RCC 7860 (cell line): ENCODE data around the gene UROC1.

Experiments used
- DNase-seq: peaks from one replicate; pipeline ENCODE4 v3.0.0-alpha.2; 2015; ENCODE audit warnings: low spot score
- FAIRE-seq: peaks from 2 replicates; lab custom pipeline; 2012; peaks lifted over from hg19 to GRCh38; lab: Jason Lieb, UNC

The UROC1 gene

GRCh38 chr3:126517291-126517951 lies at the start of gene UROC1:
UROC1 (minus strand) TSS chr3:126517773; CDS start chr3:126517719, 54 bp downstream.
- no peak for DNase-seq
- FAIRE-seq, result no peak

GRCh38 chr3:126562737-126563276 lies 45.2 kb upstream of the UROC1 start:
- FAIRE-seq (no peak), DNase-seq (no peak)

GRCh38 chr3:126558336-126559071 lies 40.9 kb upstream of the UROC1 start, which contains the start of gene C3orf22:
C3orf22 (minus strand) TSS chr3:126558932; CDS start chr3:126553390, 5,542 bp downstream.
- no peak for FAIRE-seq

GRCh38 chr3:126557761-126558160 lies 40.2 kb upstream of the UROC1 start:
- DNase-seq, result no peak
- no peak for FAIRE-seq

More at GRCh38 chr3:126558336-126559071, 40.9 kb upstream of the UROC1 start, which contains the start of gene C3orf22:
- DNase-seq, result no peak

GRCh38 chr3:126557415-126557745 lies 39.8 kb upstream of the UROC1 start:
- FAIRE-seq (no peak), DNase-seq (no peak)

DNA sequence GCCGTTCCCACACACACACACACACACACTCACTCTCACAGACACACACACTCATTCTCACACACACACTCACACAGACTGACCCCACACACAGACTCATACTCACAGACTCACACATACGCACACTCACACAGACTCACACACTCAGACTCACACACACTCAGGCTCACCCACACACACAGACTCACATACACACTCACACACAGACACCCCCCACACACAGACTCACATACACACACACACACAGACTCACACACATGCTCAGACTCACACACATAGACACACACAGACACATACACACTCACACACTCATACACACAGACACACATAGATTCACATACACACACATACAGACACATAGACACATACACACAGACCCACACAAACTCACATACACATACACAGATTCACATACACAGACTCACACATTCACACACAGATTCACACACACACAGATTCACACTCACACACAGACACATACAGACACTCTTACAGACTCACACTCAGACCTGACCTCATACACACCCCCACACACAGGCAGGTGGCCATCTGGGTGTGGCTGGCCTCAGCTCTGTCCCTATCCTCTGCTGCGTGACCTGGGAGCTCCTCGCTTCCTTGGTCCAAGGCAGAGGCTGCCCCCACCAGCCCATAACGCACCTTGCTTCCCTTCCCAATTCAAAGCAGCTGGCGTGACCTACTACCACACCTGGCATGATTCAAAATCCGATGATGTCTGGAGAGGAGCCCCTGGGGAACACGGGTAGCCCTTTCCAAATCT lies 39.3 kb upstream of the UROC1 start:
- no peak for FAIRE-seq

DNA sequence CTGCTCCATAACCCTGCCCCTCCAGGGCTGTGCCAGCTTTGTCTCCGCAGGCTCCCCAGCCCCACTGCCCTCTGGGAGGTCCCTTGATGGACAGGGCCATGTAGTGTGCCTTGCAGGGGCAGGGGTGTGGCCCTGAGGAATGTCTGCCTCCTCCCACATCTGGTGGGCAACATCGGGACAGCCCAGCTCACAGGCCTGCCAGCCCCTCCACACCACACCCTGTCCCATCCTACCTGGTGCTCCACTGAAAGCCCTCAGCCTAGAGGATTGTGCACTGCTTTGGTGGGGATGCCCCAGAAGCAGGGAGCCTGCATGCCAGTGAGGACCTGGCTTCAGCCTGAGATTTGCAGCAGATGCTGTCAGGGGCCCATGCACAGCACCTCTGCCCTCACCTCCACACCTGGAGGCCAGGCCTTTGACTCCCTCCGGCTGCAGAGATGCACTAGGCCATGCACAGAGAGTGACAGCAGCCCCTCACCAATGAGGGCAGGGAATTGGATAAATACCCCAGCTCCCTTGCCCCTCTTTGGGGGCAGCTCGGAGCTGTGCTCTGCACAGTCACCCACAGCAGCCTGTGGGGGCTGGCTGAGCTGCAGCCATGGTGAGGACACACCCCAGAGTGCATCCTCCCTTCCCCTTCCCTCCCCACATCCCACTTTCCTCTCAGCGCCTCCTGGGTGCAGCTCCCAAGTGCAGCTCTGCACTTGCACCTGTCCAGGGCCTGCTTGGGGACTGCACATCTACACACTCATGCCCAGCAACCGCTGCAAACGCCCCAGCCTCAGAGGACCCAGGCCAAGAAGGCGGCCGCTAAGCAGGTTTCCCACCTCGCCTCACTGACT lies 38.4 kb upstream of the UROC1 start:
- no peak for DNase-seq
- no peak for FAIRE-seq

More for the DNA sequence above, 39.3 kb upstream of the UROC1 start:
- no peak for DNase-seq

DNA sequence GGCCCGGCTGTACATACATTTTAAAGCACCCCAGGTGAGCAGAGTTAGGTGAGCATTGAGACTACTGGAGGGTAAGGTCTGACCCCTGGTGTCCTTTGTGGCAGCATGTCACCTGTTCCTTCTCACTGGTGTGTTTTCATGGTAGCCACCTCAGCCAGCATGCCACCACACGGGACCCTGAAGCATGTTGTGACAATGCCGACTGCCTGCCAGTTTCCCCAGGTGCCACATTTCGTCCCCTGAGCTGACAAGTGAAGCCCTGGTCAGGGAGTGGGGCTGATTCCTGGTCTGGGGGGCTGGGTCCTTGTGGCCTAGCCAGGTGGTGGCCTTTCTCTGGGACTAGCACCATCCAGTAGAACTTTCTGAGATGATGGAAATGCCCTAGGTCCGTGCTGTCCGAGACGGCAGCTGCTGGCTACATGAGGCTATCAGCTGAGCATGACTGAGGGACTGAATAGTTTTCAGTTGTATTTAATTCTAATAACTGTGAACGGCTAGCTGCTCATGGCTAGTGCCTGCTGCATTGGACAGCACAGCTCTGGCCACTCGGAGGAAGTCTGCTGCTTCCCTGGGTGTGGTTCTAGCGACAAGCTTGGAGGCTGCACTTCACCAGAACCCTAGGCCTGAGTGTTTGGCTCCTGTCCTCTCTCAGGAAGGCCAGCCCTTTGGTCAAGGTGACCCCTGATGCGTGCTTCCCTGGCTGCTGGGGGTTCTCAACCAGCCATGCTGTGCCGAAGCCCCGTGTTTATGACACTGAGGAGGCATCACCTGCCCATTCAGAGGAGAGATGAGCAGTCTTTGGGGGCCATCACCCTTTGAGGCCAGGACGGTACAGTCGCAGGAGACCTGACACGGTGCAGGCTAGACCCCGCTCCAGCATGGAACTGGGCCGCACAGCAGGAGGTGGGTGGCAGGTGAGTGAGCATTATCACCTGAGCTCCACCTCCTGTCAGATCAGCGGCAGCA lies 37.3 kb upstream of the UROC1 start:
- no peak for FAIRE-seq
- DNase-seq, result no peak

DNA sequence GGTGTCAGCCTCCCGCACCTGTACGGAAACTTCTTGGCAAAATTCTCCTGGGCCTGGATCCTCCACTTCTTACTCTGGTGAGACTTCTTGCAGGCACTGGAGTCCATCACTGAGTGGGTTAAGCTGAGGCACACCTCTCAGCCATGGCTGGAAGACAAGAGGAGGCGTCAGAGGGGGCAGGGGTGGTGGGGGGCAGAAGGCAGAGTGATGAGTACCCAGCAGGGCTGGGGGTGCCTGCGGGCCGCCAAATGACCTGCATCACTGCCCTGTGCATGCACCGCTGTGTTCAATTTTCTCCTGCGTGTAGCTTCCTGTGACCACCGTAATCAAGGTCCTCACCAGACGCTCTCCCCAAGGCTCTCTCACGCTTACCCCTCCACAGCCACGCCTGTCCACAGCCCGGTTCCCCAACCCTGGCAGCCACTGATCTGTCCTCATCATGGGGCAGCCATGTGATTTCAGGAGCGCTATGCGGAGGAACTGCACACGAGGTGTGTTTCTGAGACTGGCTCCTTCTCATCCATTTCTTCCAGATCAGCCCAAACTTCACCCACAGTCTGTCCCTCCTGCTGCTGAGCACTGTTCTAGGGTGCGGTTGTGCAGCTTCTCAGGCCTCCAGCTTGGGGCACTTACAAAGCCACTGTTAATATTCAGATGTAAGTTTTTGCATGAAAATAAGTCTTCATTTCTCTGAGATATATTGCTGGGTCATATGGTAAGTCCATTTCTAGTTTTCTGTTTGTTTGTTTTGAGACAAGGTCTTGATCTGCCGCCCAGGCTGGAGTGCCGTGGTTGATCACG lies 35.9 kb upstream of the UROC1 start:
- FAIRE-seq, result no peak
- no peak for DNase-seq

- no peak for FAIRE-seq
Observed at GRCh38 chr3:126552688-126553283, 35.2 kb upstream of the UROC1 start.

GRCh38 chr3:126551839-126552687 lies 34.5 kb upstream of the UROC1 start:
- FAIRE-seq (no peak), DNase-seq (no peak)

More at GRCh38 chr3:126552688-126553283, 35.2 kb upstream of the UROC1 start:
- DNase-seq, result no peak

DNA sequence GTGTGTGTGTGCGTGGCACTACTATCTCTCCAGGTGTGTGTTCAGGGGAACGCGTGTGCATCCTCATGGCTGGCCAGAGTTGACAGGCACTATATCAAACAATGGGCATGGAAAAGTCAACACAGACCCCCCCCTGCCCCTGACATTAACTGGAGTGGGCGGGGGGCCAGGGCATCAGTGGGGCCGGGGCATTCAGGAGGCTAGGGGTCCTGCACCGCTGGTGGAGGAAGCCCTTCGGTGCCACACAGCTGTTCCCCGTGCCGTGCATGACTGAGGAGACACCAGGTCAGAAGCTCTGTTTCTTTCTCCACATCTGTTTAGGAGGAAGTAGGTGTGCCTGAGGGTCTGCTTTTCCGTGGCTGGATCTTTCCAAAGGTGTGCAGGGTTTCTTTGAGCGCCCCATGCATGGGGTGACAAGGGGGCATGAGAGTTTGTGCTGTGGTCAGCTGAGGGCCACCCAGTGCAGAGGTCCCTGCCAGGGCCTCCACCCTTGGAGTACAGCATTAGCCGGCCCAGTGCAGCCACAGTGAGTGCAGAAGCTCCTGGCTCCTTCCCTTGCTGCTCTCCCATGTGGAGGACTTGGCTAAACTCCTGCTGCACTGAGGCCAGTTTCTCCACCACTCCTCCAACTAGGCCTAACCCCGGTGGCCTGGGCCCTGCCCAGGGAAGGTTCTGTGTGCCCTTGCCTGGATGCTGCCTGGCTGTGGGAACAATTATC lies 33.7 kb upstream of the UROC1 start:
- FAIRE-seq (no peak), DNase-seq (no peak)

- FAIRE-seq (no peak), DNase-seq (no peak)
Observed at GRCh38 chr3:126550488-126551051, 33.0 kb upstream of the UROC1 start.

DNA sequence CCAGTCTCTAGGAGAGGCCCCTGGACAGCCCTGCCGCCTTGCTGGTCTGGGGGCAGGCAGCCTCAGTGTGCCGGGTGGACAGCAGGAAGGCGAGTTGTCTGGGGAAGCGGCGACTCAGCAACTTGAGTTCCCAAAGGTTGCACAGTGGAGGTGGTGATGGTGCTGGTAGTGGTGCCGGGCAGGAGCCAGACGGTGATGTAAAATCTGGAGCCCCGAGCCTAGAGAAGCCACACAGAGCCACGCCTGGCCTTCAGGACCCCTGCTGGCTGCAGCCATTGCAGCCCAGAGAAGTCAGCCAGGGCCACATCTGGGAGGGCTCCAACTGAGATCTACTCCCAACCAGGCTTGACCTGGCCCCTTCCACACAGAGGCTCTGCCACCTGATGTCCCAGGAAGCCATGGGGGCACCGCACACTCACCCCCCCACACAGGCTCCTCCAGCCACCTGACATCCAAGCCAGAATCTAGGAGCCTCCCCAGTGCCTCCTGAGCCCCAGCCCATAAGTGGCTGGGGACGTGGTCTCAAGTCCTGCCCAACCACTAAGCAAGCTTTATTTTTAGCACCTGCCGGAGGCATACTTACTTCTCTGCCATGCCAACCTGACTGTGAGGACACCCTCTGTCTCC lies 32.4 kb upstream of the UROC1 start:
- FAIRE-seq (no peak), DNase-seq (no peak)

DNA sequence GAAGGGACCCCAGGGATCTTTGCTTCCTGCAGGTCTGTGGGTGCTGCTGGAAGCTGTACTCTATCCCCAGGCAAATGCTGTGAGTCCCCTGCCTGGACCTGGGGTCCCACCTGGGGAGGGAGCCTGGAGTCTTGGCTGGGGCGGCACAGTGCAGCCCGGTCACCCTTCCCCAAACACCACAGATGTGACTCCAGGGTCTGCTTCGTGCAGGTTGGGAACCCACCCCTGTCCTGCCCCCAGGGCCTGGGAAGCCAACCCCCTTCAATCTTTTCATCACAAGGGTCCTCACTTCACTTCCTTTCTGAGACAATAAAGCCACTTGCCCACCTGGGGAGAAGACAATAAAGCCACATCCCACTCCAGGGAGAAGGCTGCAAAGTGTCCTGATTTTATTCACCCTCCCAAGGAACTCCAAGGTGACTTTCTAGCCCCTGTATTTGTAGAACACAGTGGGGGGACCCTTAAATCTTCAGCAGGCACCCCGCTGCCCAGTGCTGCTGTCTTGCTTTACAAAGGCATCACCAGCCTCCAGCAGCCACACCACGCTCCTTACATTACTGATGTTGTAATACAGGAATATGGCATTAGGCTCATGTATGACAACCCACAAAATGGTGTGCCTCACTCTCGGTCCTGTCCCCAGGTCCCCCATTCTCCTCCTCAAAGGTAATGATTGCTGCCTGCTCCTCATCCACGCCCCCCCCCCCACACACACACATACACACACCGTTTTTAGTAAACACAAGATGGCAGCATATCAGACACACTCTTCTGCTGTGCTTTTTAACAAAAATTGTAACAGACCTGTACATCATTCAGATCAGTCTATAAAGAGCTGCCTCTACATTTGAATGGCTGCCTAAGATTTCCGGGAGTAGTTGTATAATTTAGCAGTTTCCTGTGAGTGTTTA lies 31.2 kb upstream of the UROC1 start:
- no peak for FAIRE-seq
- DNase-seq, result no peak
